Activated CD8-positive, alpha-beta memory T cell treated with anti-CD3 and anti-CD28 coated beads for 1 hour (primary cell): ENCODE results near the gene BBX.

Experiments
- DNase-seq, 2 donors: peaks; one replicate each; pipeline ENCODE4 v3.0.0-alpha.2; 2020; ENCODE audit warnings: low read depth in 1 of 2; ENCODE audit errors: extremely low read depth in 1 of 2

The BBX gene

DNA sequence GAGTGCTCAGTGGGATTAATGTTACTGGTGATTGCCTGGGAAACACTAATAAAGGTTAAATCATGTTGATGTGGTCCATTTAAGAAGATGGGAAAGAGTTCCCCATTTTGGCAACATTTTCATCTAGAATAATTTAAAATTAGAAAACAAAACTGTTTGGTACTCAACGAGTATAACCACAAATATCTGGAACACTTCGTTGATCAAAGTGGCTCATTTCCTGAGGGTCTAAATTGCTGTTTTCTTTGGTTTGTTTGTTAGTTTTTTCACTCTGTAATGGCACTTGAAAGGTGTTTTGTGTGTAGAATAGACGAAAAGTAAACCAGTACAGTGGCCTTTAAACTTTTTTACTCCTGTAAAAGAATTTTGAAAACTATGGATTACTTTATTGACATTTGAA is 73.9 kb downstream of the BBX start:
- DNase-seq: no peak

DNA sequence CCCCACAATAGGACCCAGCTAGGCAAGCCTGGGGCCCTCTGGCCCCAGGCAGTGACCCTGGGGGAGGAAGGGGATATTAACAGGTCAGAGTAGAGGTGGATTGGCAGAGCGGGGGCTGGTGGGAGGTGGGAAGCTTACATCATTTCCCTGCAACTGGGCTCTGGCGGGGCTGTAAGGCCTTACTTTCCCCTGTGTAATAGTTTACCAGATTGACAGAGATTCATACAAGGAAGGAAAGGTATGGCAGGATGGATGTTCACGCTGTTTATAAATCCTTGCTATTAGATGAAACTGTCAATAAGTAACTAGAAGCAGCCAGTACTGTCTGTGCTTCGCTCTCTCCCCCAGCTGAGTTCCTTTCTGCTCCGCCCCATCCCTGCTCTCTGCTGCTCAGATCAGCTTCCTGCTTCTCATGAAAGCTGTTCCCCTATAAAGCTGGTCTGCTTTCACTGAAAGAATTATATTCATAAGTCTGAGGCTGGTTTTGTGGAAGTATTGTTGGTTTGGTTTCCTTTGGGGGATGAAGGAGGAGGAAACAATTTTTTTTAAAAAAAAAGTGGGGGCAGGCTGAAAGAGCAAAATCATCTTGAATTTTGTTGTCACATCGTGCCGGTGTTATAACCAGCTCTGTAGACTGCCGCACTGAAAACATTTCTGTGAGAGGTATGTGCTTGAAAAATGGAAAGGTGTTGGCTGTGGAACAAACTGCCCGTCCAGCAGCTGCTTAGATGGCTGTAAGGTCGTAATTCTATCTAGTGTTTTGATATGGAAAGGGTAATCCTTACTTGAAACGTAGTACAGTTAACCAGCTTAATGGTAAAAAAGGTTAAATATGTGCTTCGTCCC is 76.4 kb downstream of the BBX start:
- no peak for DNase-seq

DNA sequence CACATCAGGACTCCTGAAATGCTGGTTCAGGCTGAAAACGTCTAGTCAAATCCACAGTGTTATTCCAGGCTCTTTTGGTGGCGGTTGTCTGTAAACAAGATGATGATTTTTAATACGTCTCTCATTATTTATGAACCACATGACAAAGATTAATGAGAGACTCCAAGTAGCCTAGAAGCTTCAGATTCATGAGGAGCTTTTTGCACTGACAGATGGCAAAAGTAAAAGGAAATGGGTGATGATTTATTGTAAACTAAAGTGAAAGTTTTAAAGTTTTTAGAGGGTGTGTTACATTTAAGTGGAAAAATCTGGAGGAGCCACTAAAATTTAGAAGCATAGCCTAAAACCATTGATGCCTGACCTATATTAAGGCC is 77.0 kb downstream of the BBX start:
- DNase-seq: no peak

DNA sequence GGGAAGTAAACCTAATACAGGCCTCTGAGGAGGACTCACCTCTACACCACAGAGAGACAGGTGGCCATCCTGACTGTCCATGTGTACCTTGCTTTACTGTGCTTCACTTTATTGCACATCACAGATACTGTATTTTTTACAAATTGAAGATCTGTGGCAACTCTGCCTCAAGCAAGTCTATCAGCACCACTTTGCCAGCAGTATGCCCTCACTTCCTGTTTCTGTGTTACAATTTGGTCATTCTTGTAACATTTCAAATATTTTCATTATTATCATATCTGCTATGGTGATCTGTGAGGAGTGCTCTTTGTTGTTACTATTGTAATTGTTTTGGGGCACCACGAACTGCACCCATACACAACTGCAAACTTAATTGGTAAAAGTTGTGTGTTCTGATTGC is 78.0 kb downstream of the BBX start:
- DNase-seq: no peak

DNA sequence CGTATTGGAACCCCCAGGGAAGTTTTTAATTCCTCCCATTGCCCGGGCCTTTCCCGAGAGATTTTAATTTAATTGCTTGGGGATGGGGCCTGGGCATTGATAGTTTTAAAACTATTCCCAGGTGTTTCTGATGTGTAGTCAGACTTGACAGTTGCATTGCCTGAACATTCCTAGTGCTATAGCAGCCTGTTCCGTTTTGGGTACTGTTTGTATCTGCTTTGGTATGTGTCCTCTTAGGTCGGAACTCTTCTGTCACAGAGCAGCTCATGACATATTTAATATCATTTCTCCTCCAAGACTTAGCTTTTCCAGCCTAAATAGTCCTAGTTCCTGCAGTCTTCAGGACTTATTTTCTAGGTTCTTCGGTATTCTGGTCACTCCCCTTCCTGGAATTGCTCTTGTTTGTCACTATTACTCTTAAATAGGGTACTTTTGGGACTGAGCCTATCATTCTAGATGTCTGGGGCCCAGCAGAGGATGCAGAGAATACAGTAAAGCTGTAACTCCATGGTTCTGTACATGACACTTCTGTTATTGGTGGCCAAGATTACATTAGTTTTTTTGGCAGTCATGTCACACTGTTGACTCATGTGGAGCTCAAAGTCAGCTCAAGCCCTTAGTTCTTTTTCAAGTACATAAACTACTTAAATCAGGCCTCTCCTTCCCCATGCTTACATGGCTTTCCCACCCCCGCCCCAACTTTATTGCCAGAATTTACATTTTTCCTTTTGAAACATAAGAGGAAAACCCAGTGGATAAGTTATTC is 81.5 kb downstream of the BBX start:
- no peak for DNase-seq

DNA sequence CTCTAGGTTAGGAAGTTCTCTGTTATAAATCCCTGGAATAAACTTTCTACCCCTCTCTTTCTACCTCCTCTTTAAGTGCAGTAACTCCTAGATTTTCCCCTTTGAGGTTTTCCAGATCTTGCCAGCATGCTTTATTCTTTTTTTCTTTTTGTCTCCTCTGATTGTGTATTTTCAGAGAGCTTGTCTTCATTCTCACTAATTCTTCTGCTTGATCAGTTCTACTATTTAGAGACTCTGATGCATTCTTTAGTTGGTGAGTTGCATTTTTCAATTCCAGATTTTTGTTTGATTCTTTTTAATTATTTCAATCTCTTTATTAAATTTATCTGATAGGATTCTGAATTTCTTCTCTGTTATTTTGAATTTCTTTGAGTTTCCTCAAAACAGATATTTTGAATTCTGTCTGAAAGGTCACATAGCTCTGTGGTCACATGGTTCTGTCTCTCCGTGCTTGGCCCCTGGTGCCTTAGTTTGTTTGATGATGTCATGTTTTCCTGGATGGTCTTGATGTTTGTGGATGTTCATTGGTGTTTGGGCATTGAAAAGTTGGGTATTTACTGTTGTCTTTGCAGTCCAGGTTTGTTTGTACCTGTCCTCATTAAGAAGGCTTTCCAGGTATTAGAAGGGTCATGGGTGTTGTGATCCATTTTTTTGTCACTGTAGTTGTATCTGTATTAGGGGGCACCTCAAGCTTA is 89.2 kb downstream of the BBX start:
- no peak for DNase-seq

DNA sequence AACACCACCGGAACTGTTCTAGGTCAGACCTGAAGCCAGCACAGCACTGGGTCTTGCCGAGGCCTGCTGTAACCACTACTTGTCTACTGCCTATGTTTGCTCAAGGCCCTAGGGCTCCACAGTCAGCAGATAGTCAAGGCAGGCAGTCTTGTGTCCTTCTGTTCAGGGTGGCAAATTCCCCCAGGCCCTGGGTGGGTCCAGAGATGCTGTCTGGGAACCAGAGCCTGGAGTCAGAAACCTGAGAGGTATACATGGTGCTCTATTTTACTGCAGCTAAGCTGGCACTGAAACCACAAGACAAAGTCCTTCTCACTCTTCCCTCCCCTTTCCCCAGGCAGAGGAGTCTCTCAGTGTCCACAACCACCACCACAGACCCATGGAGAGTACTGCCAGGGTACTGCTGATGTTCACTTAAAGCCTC is 89.9 kb downstream of the BBX start:
- no peak for DNase-seq

DNA sequence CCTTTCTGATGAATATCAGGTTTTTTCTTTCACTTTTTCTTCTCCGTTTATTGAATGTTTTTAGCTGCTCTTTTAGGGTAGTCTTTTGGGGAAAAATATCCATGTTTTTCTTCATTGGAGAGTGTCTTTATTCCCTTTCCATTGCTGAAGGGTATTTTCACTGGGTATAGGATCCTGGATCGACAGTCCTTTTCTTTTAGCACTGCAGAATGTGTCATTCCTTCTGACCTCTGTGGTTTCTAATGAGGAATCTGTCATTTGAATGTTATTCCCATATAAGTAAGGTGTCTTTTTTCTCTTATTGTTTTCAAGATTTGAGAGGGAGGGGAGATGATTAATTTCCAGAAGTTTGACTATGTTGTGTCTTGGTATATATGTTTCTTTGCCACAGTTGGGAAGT is 96.8 kb downstream of the BBX start:
- no peak for DNase-seq

DNA sequence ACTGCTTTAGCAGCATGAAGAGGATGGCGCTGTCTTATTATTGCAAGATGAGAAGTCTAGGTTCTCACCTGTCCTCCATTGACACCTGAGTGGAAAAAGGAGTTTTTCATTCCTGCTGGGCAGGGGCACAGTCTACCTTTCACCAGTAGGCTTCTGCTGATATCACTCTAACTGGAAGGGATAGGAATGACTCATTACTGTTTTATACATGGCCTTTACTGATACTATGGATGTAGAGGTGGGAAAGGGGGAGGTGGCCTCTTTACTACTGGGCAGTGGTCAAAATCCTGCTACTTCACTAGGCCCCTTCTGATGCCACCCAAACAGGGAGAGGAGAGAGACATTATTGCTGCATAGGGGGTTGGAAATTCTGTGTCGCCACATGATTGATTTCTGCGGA is 97.8 kb downstream of the BBX start:
- no peak for DNase-seq

DNA sequence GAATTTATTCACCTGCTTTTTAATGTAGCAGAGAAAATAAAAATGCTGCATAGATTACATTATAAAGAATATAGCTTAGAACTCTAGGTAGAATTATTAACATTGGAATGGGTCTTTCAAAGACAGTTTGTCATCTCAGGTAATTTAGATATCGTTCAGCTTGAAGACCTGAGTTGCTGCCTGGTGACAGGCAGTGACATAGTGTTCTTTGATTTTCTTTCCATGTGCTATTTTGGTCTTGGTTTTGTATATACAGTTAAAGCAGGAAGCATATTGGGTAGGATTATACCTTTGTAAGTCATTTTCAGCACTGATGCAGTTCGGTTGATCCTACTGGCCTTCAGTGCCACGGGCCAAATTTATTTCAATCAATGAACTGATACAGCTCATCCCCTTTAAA is 98.7 kb downstream of the BBX start:
- no peak for DNase-seq

DNA sequence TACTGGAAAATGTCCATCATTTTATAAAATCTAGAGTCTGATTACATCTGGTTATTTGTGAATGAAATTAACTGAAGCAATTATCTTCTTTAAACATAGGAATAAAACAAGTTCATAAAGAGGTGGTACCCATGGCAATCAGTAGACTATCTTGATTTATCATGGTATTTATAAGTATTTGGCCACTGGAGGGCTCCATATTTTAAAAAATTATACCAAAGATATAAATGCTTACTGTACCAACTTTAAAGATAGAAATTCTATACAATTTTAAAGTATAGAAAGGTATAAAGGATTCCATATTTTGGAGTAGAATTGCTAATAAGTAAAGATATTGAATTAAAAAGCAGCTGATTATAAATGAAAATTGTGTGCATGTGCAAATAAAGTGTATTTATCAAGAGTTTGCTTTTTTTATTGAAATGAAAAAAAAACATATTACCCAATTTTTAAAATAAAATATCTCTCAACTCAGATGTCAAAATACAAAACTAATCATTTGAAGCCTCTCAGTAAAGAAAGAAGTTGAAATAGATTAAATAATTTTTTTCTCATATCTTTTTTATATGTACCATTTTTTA is 105.3 kb downstream of the BBX start:
- no peak for DNase-seq

DNA sequence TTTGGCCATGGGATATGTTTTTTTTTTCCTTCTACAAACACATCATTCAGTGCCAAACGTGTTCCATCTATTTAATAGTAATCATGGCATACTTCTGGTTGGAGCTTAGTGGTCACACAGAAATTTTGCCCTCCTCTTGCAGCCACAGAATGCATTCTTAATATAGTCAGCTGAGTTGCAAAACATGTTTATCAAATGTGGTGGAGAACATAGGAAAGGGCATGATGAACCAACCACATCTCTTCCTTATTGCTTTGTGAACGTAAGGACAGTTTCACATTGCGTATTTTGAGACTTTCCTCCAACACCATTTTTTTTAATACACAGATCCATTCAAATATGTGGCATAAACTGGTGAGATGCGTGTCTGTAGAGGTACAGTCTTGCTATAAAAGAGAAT is 106.8 kb downstream of the BBX start:
- no peak for DNase-seq

DNA sequence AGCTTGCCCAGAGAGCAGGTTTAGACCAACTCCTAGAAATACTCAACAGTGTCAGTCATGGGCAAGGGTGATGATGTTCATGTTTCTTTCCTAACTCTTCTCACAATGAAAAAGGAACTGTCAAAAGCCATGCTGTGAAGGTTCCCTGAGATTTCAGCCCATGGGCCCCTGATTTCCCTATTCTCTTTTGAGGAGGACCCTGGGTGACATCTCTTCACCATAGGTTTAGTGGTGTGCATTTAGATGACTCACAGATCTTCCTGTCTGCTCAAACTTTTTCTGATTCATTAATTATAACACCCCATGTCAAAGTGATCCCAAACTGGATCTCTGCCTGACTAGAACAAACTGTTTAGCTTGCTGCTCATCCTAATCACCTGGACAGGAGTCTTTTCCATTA is 108.0 kb downstream of the BBX start:
- DNase-seq: no peak

DNA sequence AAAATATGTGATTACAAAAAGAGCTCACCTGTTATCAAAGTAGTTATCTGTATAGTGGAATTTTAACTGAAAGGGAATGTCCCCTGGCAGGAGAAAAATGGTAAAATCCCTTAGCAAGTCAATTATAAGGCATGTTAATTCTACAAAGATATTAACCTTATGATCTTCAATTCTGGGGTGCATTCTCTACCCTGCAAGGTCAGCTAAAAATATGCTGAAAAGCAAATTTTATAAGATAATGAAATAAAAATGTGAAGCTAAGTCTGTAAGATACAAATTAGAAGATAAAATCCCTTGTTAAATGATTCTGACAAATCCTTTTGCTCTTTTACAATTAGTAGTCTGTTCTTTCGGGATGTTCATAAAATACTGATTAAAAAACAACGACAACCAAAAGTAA is 109.8 kb downstream of the BBX start:
- DNase-seq: no peak

DNA sequence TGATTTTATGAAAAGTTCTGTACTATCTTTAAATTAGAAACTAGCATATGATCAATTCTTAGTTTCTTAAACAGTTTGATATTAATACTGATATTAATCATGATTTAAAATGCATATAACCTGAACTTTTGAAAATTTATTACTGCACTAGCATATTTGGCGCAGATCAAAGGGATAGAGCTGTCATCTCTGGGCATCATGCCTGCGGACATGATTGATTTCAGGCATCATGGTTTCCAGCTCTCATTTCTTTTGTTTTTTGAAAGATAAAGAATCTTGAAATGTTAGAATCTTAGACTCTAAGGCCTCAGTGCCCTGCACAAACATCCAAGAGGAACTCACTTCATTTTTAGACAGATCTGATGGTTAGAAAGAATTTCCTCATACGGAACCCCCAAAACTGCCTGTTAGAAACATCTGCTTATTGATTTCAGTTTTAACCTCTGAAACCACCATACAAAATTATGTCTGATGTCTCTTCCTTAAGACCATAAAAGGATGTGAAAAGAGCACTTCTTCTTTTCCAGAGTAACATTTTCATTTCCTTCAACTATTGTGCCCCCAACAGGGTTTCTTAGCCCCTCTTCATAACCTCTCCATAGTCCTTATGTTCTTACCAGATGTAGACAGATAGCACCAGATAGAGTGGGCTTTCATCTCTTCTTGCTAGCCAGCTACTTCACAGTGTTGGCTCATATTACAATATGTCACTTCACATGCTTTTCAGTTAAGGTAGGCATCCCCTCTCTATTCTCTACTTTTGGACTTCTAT is 110.8 kb downstream of the BBX start:
- DNase-seq: no peak

DNA sequence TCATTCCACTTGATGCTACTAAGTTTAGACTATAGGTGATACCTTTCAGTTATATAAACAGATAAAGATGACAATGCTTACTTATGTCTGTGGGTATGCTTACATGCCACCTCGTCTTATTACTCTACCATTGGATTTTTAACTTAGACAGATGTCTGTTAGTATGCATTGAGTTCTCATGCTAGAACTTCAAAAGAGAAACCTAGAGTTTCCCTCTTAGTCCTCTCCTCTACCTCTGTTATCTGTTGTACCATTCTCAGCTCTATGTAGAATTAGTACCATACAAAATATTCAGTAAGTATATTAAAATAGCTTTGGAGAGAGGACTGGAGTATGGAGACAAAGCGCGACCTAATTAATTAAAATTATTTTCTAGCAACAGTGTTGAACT is 111.3 kb downstream of the BBX start:
- DNase-seq: no peak

DNA sequence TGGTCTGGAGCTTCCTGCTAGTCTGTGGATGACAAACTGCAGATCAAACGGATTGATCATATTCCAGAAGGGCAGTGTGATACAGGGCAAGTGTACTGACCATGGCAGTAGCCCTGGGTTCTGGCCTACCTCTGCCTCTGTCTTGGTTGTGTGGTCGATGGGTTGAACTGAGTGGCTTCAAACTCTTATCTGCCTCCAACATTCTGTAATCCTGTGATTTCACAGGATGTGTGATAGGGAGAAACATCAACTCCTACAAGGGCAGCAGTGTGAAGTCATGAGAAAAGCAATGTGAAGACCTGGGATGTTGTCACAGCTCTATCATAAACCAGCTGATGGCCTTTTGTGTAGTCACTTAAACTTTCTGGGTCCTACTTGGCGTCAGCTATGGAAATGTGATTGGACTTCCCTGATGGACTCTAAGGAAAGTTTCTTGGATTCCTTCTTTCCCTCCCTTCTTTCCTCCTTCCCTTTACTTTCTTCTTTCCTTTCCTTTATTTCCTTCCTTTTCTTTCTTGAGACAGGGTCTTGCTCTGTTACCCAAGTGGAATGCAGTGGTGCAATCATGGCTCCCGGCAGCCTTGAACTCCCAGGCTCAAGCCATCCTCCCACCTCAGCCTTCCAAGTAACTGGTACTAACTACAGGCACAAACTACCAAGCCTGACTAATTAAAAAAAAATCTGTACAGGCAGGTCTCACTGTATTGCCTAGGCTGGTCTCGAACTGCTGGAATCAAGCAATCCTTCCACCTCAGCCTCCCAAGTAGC is 114.8 kb downstream of the BBX start:
- DNase-seq: no peak

DNA sequence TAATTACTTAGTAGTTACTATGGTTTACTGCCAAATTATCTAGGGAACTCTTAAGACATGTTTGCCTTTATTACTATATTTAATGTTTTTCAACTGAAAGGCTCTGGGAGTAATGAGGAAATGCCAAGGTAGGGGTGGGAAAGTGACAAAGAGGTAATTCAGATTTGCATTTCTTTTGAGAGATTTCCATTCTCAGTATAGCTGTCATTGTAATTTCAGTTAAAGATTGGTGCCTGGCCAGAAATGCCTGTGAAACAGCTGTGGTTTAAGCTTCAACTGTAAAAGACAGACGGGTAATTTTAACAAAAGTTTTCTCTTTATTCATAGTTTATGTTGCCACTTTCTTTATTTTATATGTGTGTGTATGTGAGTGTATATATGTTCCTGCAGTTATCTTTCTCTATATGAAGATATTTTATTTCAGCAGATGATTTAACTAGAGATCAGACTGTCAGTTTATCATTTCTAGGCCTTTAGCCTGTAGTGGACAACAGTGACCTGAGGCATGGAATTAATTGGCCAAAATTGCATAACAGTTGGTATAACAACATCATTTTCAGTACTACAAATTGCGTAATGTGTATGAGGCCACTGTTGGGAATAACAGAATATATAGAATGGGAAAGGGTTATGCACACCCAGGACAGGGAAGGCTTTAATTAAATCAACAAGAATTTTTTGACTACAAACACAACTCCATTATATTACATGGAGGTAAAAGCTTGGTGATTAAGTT is 119.0 kb downstream of the BBX start:
- no peak for DNase-seq
